ENCODE results near the gene CCL25.

The CCL25 gene

DNA sequence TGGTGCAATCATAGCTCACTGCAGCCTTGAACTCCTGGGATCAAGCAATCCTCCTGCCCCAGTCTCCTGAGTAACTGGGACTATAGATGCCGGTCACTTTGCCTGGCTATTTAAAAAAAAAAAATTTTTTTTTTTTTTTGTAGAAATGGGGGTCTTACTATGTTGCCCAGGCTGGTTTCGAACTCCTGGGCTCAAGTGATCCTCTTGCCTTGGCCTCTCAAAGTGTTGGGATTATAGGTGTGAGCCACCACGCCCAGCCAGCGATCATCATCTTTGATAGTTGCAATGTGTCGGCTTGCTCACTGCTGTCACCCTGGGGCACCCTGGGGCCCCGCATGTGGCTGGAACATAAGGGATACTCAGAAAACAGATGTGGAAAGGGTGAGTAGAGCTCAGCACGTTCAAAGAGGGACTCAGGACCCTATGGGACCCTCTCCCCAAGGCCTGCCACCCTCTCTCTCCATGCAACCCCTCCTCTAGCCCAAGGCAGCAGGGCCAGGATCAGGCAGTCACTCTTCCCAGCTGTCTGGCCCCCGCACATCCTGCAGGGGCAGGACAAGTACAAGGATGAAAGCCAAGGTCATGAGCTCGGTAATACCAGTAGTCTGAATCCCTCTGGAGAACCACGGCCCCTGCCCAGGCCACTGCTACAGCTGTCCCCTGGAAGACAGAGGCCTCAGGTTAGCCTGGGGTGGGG, 6.5 kb upstream of the CCL25 start:
- DNase-seq (ENCODE audit: low read depth in 2 of 2, low spot score in 1 of 2), result no peak

DNA sequence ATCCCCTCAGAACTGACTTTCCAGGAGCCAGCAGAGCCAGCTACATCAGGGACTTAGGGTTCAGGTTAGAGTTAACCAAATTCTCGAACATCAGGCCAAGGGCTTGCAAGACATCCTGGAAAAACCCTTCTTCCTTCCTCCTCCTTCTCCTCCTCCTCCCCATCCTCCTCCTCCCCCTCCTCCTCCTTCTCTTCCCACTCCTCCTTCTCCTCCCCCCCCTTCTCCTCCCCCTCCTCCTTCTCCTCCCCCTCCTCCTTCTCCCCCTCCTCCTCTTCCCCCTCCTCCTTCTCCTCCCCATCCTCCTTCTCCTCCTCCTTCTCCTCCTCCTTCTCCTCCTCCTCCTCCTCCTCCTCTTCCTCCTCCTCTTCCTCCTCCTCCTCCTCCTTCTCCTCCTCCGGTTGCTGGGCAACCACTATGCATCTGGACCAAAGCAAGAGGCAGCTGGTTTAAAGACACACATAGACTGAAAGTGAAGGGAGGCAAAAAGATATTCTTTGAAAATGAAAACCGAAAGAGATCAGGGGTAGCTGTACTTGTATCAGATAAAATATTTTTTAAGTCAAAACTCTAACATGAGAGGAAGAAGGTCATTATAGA, 5.9 kb upstream of the CCL25 start:
- DNase-seq (ENCODE audit: low read depth in 2 of 2, low spot score in 1 of 2), result no peak

GRCh38 chr19:8050274-8051096, 2.1 kb upstream of the CCL25 start:
- peak; percentile 66 to 67 for DNase-seq (ENCODE audit: low read depth in 2 of 2, low spot score in 1 of 2)

DNA sequence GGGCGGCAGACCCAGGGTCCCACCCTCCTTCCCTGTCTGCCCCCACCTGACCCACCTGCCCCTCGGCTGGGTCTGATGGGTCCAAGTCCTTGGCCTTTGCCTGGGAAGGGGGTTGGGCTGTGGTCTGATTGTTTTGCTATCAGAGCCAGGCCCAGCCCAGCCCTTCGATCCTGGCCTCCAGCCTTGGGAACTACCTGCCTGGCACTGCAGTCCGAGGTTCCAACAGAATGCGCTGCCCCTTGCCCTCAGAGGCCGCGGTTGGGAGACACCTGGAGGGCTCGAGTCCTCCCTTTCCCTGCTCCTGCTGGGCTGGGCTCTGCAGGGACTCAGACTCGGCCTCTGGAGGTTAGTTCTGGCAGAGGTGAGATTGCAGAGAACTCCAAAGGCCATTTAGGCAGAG, 1.6 kb downstream of the CCL25 start:
- no peak for DNase-seq (ENCODE audit: low read depth in 2 of 2, low spot score in 1 of 2)

GRCh38 chr19:8056533-8056932, 4.0 kb downstream of the CCL25 start:
- DNase-seq (ENCODE audit: low read depth in 2 of 2, low spot score in 1 of 2), result no peak

DNA sequence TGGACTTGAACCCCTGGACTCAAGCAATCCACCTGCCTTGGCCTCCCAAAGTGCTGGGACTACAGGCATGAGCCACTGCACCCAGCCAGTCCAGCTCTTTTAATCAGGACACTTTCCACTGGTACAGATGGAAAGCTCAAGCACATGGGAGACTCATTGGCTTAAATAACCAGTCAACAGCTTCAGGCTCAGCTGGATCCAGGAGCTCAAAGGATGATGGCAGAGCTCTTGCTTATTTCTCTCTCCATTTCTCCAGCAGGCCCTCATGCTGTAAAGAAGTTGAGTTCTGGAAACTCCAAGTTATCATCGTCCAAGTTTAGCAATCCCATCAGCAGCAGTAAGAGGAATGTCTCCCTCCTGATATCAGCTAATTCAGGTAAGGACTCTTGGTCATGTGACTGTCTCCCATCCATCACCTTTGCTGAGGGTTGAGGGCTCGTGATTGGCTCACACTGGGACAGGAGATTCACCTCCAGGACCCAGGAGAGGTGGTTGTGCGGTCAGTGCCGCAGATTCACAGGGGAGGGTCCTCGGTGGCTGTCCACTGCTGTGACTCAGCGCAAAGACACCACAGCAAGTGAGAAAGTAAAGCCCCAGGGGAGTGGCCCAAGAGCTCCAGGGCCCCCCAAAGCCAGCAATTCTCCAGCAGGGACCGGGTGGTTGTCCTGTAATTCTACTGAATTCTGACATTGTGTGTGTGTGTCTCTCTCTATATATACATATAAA, 5.1 kb downstream of the CCL25 start:
- DNase-seq (ENCODE audit: low read depth in 2 of 2, low spot score in 1 of 2), result no peak

- DNase-seq (ENCODE audit: low read depth in 2 of 2, low spot score in 1 of 2), result no peak
Measured at GRCh38 chr19:8064911-8065874, 12.6 kb downstream of the CCL25 start.

- no peak for DNase-seq (ENCODE audit: low read depth in 2 of 2, low spot score in 1 of 2)
Measured at GRCh38 chr19:8065875-8066261, 13.3 kb downstream of the CCL25 start.

DNA sequence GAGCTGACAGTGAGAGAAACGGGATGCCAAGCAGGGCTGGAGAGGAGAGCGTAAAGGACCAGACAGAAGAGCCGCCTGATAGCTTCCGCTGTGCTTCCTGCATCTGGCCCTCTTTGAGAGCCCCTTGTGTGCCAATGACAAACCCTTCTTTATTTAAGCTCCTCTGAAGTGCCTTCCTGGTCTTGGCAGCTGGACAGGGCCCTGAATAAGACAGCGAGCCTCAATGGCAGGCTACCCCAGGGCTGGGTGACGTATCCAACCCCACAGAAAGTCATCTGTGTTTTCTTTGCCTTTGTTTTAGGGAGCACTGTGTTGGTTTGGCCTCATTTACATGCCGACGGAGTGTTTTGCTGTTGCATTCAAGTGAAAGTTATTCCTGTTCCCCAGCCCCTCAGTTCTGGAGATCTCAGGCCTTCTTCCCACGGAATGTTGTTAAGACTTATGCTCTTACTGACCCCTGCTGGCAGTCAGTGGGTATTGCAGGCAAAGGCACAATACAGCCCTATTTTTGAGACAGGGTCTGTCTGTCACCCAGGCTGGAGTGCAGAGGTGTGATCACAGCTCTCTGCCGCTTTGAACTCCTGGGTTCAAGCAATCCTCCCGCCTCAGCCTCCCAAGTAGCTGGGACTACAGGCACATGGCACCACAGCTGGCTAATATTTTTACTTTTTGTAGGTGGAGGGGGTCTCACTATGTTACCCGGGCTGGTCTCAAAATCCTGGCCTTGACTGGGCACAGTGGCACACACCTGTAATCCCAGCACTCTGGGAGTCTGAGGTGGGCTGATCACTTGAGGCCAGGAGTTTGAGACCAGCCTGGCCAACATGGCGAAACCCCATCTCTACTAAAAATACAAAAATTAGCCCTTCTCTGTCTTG, 16.8 kb downstream of the CCL25 start:
- no peak for DNase-seq (ENCODE audit: low read depth in 2 of 2, low spot score in 1 of 2)

DNA sequence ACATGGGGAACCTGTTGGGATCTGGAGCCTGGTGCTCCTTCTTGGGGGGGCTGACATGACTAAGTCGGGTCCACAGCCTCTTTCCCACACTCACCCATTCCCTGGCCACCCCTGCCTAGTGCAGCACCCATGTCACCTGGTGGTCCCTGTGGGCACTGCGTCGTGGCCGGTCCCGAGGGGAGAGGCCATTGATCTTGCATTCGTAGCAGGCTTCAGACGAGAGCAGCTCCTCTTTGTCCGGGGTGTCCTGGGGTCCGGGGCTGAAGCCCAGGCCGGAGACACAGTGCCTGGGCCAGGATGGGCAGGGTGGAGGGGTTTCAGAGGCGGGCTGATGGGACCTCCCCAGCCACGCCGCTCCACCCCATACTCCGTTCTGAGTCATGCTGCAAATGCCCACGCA, 19.4 kb downstream of the CCL25 start:
- DNase-seq (ENCODE audit: low read depth in 2 of 2, low spot score in 1 of 2), result no peak

- DNase-seq (ENCODE audit: low read depth in 2 of 2, low spot score in 1 of 2), result no peak
Measured at GRCh38 chr19:8074501-8074900, 21.9 kb downstream of the CCL25 start.

DNA sequence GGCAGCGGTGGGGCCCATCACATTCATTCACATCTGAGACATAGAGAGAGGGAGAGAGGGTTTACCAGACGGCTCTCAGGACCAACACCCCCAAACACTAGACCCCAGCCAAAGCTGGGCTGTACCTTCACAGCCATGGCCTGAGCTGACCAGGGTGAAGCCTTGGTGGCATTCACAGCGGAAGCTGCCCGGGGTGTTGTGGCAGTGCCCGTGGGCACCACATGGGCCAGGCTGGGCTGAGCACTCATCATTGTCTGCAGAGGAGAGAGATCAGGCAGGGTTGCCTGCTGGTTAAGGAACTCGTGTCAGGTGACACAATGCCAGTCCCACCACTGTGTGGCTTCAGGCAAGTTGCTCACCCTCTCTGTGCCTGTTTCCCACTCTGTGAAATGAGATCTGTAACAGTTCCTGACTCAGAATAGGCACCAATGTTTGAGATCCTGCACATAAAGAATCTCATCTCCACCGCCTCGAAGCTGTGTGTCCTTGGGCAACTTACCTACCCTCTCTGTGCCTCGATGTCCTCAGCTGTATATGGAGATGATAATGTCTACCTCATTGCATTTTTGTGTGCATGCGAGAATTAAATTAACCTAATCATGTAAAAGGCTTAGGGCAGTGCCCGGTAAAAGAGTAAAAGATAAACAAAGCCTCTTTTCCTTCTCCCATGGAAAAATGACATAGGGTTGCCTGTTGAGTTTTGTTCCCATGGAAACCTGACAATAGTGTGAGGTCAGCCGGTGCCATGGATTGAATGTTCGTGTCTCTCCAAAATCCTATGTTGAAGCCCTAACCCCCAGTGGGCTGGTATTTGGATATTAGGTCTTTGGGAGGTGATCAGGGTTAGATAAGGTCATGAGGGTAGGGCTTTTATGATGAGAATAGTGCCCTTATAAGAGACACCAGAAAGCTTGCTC, 22.9 kb downstream of the CCL25 start:
- no peak for DNase-seq (ENCODE audit: low read depth in 2 of 2, low spot score in 1 of 2)

DNA sequence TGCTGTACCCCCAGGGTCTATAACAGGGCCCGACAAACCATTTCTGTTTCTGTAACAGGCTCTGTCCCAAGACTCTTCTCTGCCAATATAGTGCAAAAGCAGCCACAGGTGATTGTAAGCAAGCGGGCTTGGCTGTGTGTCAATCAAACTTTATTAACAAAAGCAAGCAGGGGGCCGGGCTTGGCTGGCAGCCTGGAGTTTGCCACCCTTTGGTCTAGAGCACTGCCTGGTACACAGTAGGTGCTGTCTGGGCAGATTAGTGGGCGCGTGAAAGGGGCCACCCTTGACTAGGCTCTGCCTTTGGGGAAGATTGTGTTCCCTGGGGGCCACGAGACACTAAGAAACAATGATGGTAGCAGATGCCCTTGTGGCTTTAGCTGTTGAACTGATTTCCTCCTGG, 27.4 kb downstream of the CCL25 start:
- DNase-seq (ENCODE audit: low read depth in 2 of 2, low spot score in 1 of 2), result no peak

DNA sequence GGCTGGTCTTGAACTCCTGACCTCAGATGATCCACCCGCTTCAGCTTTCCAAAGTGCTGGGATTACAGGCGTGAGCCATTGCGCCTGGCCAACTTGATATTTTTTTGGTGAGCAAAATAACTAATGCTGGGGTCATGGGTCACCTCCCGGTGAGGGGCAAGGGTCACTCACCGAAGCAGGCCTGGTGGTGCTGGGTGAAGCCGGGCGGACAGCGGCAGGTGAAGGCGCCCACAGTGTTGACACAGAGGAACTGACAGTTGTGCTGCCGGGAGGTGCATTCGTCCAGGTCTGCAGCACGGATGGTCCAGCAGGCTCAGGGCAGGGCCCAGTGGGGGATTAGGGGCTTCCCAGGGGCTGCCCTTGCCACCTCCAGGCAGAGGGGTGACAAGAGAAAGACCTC, 28.3 kb downstream of the CCL25 start:
- no peak for DNase-seq (ENCODE audit: low read depth in 2 of 2, low spot score in 1 of 2)

DNA sequence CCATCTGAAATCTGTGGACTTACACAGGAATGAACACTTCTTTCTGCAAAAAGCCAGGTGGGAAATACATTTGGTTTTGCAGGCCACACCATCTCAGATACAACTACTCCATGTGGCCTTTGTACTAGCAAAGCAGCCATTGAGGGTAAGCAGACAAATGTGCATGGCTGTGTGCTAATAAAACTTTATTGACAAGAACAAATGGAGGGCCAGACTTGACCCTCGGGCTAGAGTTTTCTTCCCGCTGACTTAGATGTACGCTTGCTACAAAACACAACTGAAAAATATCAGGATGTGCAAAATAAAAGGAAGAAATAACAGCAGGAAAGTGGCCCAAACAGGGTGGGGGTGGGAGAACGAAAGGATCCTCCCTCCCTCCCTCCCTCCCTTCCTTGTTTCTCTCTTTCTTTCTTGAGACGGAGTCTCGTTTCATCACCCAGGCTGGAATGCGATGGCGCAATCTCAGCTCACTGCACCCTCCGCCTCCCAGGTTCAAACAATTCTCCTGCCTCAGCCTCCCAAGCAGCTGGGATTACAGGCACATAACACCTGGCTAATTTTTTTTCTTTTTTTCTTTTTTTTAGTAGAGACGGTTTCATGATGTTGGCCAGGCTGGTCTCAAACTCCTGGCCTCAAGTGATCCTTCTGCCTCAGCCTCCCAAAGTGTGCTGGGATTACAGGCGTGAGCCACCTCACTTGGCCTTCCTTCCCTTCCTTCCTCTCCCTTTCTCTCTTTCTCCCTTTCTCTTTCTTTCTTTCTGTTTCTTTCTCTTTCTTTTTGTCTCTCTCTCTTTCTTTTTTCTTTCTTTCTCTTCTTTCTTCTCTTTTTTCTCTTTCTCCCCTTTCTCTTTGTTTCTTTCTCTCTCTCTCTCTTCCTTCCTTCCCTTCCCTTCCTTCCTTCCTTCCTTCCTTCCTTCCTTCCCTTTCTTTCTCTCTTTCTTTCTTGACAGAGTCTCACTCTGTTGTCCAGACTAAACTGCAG, 29.3 kb downstream of the CCL25 start:
- DNase-seq (ENCODE audit: low read depth in 2 of 2, low spot score in 1 of 2), result no peak

GRCh38 chr19:8083141-8083540, 30.6 kb downstream of the CCL25 start:
- no peak for DNase-seq (ENCODE audit: low read depth in 2 of 2, low spot score in 1 of 2)

GRCh38 chr19:8084152-8084551, 31.6 kb downstream of the CCL25 start:
- no peak for DNase-seq (ENCODE audit: low read depth in 2 of 2, low spot score in 1 of 2)

Measured in stimulated activated CD8-positive, alpha-beta memory T cell treated with anti-CD3 and anti-CD28 coated beads, Interleukin-4, amount 100 ng/mL, for 1 hour (primary cell).